ENCODE measurements around the gene PER1.

PER1 gene

GRCh38 chr17:8133399-8133798 is 18.8 kb downstream of the PER1 start:
- no peak for FAIRE-seq

GRCh38 chr17:8131844-8132441 is 20.3 kb downstream of the PER1 start:
- FAIRE-seq (peak; percentile 56), DNase-seq (ENCODE audit: insufficient read length, low spot score) (no peak)
- TF ChIP-seq POLR2AphosphoS5 (IDR thresholded peaks at IDR 0.05; ENCODE audit: low read depth, low read length): no peak
- no peak for TF ChIP-seq PAX5 (IDR thresholded peaks at IDR 0.05; ENCODE audit: insufficient read depth, low read length, severe bottlenecking)
- TF ChIP-seq POLR2A (IDR thresholded peaks at IDR 0.05; ENCODE audit: low read depth, low read length): no peak
- TF ChIP-seq TAF1 (IDR thresholded peaks at IDR 0.05; ENCODE audit: low read depth, low read length): no peak
- no peak for TF ChIP-seq SPI1 (IDR thresholded peaks at IDR 0.05; ENCODE audit: low read depth, low read length)
- TF ChIP-seq POU2F2 (IDR thresholded peaks at IDR 0.05; ENCODE audit: low read depth, low read length): no peak

More at GRCh38 chr17:8133399-8133798, 18.8 kb downstream of the PER1 start:
- no peak for TF ChIP-seq PAX5 (IDR thresholded peaks at IDR 0.05; ENCODE audit: insufficient read depth, low read length, severe bottlenecking)
- no peak for TF ChIP-seq SPI1 (IDR thresholded peaks at IDR 0.05; ENCODE audit: low read depth, low read length)
- TF ChIP-seq TAF1 (IDR thresholded peaks at IDR 0.05; ENCODE audit: low read depth, low read length): no peak
- TF ChIP-seq POU2F2 (IDR thresholded peaks at IDR 0.05; ENCODE audit: low read depth, low read length): no peak
- TF ChIP-seq POLR2AphosphoS5 (IDR thresholded peaks at IDR 0.05; ENCODE audit: low read depth, low read length): no peak
- TF ChIP-seq POLR2A (IDR thresholded peaks at IDR 0.05; ENCODE audit: low read depth, low read length): no peak
- DNase-seq (ENCODE audit: insufficient read length, low spot score): no peak

- no peak for FAIRE-seq
- no peak for DNase-seq (ENCODE audit: insufficient read length, low spot score)
- no peak for TF ChIP-seq SPI1 (IDR thresholded peaks at IDR 0.05; ENCODE audit: low read depth, low read length)
- no peak for TF ChIP-seq POLR2A (IDR thresholded peaks at IDR 0.05; ENCODE audit: low read depth, low read length)
- no peak for TF ChIP-seq PAX5 (IDR thresholded peaks at IDR 0.05; ENCODE audit: insufficient read depth, low read length, severe bottlenecking)
- TF ChIP-seq POU2F2 (IDR thresholded peaks at IDR 0.05; ENCODE audit: low read depth, low read length): no peak
- TF ChIP-seq TAF1 (IDR thresholded peaks at IDR 0.05; ENCODE audit: low read depth, low read length): no peak
- TF ChIP-seq POLR2AphosphoS5 (IDR thresholded peaks at IDR 0.05; ENCODE audit: low read depth, low read length): no peak
Observed at GRCh38 chr17:8128125-8128784, 23.9 kb downstream of the PER1 start.

GRCh38 chr17:8126491-8127066 is 25.6 kb downstream of the PER1 start:
- DNase-seq (ENCODE audit: insufficient read length, low spot score): no peak
- FAIRE-seq: peak; percentile 33
- TF ChIP-seq SPI1 (IDR thresholded peaks at IDR 0.05; ENCODE audit: low read depth, low read length) (no peak), POLR2AphosphoS5 (IDR thresholded peaks at IDR 0.05; ENCODE audit: low read depth, low read length) (no peak), POLR2A (IDR thresholded peaks at IDR 0.05; ENCODE audit: low read depth, low read length) (no peak), POU2F2 (IDR thresholded peaks at IDR 0.05; ENCODE audit: low read depth, low read length) (no peak), PAX5 (IDR thresholded peaks at IDR 0.05; ENCODE audit: insufficient read depth, low read length, severe bottlenecking) (no peak), TAF1 (IDR thresholded peaks at IDR 0.05; ENCODE audit: low read depth, low read length) (no peak)

- FAIRE-seq (no peak), DNase-seq (ENCODE audit: insufficient read length, low spot score) (no peak)
- no peak for TF ChIP-seq POLR2A (IDR thresholded peaks at IDR 0.05; ENCODE audit: low read depth, low read length)
- no peak for TF ChIP-seq TAF1 (IDR thresholded peaks at IDR 0.05; ENCODE audit: low read depth, low read length)
- TF ChIP-seq SPI1 (IDR thresholded peaks at IDR 0.05; ENCODE audit: low read depth, low read length): no peak
- TF ChIP-seq POU2F2 (IDR thresholded peaks at IDR 0.05; ENCODE audit: low read depth, low read length): no peak
- TF ChIP-seq POLR2AphosphoS5 (IDR thresholded peaks at IDR 0.05; ENCODE audit: low read depth, low read length): no peak
Observed at GRCh38 chr17:8125947-8126490, 26.2 kb downstream of the PER1 start.

GRCh38 chr17:8125154-8125946 is 26.9 kb downstream of the PER1 start:
- DNase-seq (ENCODE audit: insufficient read length, low spot score) (no peak), FAIRE-seq (peak; percentile 80)
- TF ChIP-seq SPI1 (IDR thresholded peaks at IDR 0.05; ENCODE audit: low read depth, low read length): peak; percentile 28; the same call in 1 of the 2 replicates
- no peak for TF ChIP-seq POLR2A (IDR thresholded peaks at IDR 0.05; ENCODE audit: low read depth, low read length)
- TF ChIP-seq PAX5 (IDR thresholded peaks at IDR 0.05; ENCODE audit: insufficient read depth, low read length, severe bottlenecking): no peak
- no peak for TF ChIP-seq POU2F2 (IDR thresholded peaks at IDR 0.05; ENCODE audit: low read depth, low read length)
- no peak for TF ChIP-seq POLR2AphosphoS5 (IDR thresholded peaks at IDR 0.05; ENCODE audit: low read depth, low read length)
- TF ChIP-seq TAF1 (IDR thresholded peaks at IDR 0.05; ENCODE audit: low read depth, low read length): no peak

- DNase-seq (ENCODE audit: insufficient read length, low spot score) (no peak), FAIRE-seq (no peak)
- TF ChIP-seq SPI1 (IDR thresholded peaks at IDR 0.05; ENCODE audit: low read depth, low read length) (no peak), TAF1 (IDR thresholded peaks at IDR 0.05; ENCODE audit: low read depth, low read length) (no peak), POLR2A (IDR thresholded peaks at IDR 0.05; ENCODE audit: low read depth, low read length) (no peak), POU2F2 (IDR thresholded peaks at IDR 0.05; ENCODE audit: low read depth, low read length) (no peak), PAX5 (IDR thresholded peaks at IDR 0.05; ENCODE audit: insufficient read depth, low read length, severe bottlenecking) (no peak), POLR2AphosphoS5 (IDR thresholded peaks at IDR 0.05; ENCODE audit: low read depth, low read length) (no peak)
Observed at GRCh38 chr17:8124350-8125153, 27.7 kb downstream of the PER1 start.

GRCh38 chr17:8123695-8124349 is 28.4 kb downstream of the PER1 start, which contains the start of gene HES7:
Gene HES7, minus strand, starts transcription at chr17:8124106. Its CDS starts 22 bp downstream, at chr17:8124084.
- FAIRE-seq (no peak), DNase-seq (ENCODE audit: insufficient read length, low spot score) (no peak)
- TF ChIP-seq PAX5 (IDR thresholded peaks at IDR 0.05; ENCODE audit: insufficient read depth, low read length, severe bottlenecking): no peak
- no peak for TF ChIP-seq SPI1 (IDR thresholded peaks at IDR 0.05; ENCODE audit: low read depth, low read length)
- no peak for TF ChIP-seq POLR2AphosphoS5 (IDR thresholded peaks at IDR 0.05; ENCODE audit: low read depth, low read length)

Data from GM12891 (cell line).